ENCODE results near the gene WARS2.

Gene WARS2

DNA sequence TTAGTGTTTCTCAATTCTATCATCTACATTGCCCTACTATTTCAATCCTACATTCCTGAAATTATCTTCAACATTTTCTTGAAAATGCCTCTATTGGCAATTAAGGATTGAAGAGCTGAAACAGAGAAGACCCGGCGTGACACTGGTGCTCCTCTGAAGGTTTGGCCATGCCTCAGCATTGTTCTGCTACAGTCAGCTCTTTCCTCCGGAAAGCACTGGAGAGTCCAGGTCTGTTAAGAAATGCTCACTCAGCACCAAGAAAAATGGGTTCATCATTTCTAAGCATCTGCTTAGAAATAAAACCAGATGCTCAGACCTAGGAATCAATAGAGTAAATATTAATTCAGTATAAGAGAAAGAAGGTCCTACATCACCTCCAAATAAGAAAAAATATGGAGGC lies 58.8 kb downstream of the WARS2 start:
- no peak for DNase-seq

DNA sequence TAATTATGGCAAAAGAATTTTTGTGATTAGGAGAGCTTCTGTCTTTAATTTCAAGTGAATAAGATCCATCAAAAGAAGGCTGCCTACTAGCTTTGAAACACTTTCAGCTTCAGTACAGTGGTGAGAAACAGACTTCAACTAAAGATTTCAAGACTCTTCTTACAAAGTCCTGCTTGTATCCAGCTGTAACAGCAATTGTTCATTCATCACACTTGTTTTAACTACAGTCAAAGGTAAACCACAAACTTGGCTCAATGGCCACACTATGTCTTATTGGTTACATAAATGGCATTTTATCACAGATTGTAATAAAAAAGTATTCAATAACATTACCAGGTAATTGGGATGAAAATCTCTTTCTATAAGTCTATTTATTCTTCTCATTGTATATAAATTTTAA lies 59.2 kb downstream of the WARS2 start:
- DNase-seq: no peak

DNA sequence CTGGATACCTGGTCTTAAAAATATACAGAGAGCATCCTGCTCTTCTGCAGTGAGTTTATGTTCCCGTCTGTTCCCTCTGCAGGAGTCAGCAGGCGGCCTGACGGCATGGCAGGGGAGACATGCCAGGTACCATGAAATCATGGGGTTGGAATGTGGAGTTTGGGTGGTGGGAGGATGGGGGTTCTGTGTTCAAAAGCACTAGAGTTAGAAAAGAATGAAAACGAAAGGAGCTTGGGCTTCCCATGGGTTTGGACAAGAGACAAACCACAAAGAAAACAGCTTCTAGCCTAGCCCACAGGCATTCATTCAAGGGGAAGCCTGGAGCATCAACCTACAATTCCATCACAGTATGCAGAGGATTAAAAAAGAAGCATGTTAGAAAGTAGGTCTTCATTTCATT lies 59.9 kb downstream of the WARS2 start:
- DNase-seq: no peak

DNA sequence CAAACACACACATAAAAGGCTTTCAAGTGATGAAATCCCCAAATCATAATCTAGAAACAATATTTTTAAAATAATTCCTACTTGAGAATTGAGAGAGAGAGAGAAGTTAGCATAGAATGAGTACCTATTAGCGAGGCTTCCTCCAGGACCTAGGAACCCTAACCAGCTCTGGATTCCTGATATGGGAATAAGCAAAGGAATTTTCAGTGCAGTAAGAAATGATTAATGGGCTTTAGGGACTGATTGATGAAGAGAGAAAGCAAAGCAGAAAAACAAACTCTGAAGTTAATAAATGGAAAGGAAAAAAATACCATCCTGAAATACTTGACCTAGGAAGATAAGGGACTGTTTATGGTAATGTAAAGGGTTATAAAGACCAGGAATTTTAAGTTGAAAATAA lies 60.6 kb downstream of the WARS2 start:
- DNase-seq: no peak

- no peak for DNase-seq
Observed at GRCh38 chr1:119075614-119076013, 64.8 kb downstream of the WARS2 start.

DNA sequence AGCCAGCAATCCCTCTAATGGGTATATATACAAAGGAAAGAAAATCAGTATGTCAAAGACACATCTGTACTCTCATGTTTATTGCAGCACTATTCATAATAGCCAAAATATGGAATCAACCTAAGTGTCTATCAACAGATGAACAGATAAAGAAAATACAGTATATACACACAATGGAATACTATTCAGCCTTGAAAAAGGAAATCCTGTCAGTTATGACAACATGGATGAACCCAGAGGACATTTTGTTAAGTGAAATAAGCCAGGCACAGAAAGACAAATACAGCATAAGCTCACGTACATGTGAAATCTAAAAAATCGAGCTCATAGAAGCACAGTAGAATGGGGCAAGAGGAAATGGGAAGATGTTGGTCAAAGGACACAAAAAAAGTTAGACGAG lies 69.1 kb downstream of the WARS2 start:
- DNase-seq: no peak

DNA sequence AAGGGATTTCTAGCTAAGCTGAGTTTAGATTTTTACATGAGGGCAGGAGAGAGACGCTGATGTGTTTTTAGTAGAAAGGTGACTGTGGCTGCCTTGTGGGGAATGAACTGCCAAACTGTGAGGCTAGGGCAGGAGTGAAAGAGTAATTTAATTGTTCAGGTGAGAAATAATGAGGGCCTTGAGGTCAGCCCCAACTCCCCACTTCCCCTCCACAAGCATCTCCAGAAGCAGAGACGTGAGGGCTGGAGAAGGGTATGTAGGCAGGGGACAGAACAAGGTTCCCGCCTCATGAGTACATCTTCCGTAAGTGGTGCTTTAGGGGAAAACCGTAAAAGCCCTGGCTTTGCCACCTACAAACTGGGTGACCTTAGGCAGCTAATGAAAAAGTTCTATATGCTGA lies 70.8 kb downstream of the WARS2 start:
- no peak for DNase-seq

GRCh38 chr1:119068427-119068826 lies 72.0 kb downstream of the WARS2 start:
- DNase-seq: no peak

GRCh38 chr1:119061700-119062099 lies 78.8 kb downstream of the WARS2 start:
- no peak for DNase-seq

DNA sequence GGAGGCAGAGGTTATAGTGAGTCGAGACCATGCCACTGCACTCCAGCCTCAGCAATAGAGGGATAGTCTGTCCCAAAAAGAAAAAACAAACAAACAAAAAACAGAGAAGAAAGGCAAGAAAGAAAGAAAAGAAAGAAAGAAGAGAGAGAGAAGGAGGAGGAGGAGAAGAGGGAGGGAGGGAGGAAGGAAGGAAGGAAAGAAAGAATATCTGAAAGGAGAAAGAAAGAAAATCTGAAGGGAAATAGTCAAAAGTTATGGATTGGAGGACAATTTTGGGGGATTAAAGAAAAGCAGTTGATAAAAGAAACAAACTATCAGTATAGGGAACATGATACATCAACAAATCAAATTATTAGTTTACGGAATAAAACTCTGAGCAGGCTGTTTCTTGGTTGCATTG lies 84.9 kb downstream of the WARS2 start:
- no peak for DNase-seq

DNA sequence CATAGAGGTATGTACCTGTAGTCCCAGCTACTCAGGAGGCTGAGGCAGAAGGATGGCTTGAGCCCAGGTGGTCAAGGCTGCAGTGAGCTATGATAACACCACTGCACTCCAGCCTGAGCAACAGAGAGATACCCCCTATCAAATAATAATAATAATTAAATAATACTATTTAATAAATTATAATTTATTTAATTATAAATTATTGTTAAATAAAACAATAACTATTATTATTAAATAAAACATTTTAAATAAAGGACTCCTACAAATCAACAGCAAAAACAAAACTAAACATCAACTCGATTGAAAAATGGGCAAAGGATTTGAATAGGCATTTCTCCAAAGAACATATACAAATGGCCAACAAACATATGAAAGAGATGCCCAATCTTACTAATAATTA lies 86.5 kb downstream of the WARS2 start:
- DNase-seq: no peak

DNA sequence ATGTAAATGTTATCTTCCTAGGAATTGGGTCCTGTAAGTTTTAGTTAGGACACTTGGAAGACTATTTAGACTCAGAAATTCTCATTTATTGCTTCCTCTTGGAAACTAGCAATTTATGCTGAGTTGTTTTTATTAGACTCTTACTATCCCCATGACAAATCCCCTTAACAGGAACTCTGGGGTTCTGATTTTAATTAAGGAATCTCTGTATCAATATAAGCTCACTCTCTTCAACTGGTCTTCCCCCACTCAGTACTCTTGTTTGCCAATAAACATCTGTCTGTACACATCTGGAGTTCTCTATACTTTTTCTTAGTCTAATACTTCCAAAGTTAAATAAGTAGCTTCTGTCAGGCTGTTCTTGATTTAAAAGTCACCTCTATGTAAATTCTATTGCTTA lies 88.2 kb downstream of the WARS2 start:
- no peak for DNase-seq

DNA sequence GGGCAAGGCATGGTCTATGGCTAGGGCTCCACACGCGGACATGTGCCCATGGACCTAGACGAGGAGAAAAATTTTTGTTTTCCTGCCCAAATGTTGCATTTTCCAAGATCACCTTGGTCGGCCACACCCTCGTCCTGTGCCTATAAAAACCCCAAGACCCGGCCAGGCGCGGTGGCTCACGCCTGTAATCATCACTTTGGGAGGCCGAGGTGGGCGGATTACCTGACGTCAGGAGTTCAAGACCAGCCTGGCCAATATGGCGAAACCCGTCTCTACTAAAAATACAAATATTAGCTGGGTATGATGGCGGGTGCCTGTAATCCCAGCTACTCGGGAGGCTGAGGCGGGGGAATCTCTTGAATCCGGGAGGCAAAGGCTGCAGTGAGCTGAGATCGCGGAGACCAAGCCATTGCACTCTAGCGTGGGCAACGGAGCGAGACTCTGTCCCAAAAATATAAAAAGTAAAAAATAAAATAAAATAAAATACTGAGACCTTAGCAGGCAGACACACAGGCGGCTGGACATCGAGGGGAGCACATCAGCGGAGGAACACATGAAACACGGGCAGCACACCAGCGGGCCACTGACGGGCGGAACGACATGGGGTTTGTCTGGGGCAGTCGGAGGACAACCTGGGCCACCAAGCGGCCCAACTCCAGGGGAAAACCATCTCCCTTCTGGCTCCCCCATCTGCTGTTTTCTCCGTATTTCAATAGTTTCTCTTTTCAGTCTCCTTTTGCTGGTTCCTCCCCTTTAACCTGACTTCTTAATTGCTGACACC lies 91.6 kb downstream of the WARS2 start:
- DNase-seq: no peak

DNA sequence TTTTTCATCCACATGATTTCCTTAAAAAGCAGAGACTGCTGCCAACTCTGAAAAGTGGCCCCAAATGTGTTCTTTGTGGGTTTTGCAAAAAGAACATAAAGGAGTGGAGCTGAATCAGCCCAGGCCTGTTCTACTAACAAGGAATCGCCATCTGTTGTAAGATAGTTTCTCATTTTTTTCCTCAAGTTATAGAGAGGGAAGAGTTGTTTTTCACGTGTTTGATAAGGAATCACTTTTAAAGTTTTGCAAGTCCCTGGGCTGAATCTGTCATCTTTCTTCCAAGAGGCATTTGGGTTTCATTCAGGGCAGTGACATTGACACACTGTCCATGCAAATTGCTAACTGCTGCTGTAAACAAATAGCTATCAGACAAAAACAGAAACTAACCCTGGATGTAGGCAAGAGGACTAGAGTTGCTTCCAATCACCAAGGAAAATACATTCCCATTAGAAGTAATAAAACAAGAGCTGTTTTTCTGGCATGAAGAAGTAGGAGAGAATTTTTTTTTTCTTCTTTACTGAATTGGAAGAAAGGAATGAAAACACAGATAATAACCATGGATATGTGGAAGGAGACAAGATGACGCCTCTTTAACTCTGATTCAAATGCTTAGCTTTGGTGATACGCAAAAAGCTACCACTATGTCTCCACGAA lies 93.5 kb downstream of the WARS2 start:
- DNase-seq: no peak

- DNase-seq: no peak
Observed at GRCh38 chr1:119046429-119046784, 94.0 kb downstream of the WARS2 start.

DNA sequence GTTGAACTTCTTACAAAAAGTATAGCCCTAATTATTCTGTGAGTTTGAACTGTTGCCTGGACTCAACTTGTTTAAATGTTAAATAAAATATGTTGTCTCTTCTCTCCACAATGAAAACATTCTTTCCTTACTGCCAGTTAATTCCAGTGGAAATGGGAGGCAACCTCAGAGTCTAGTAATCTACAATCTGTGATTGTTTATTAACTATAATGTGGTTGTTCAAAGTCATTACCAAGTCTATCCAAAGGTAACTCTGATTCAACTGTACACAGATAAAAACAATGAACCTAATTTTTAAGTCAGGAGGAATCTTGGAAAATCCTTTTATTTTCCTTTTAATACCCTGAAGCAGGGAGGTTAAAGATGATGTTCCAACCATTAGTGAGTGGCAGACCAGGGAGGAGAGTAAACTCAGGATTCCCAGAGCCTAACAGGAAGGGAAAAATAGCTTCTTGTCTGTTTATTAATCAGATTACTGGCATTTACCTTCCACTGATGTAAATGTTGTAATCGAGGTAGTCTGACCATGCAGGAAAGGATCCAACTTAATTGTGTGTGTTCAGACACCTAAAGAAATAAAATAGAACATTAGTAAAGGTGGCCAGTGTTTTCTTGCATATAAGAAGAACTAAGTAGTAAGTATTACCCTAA lies 95.2 kb downstream of the WARS2 start:
- DNase-seq: no peak

GRCh38 chr1:119040906-119041305 lies 99.5 kb downstream of the WARS2 start:
- no peak for DNase-seq

- no peak for DNase-seq
Observed at GRCh38 chr1:119040489-119040888, 100.0 kb downstream of the WARS2 start.

DNA sequence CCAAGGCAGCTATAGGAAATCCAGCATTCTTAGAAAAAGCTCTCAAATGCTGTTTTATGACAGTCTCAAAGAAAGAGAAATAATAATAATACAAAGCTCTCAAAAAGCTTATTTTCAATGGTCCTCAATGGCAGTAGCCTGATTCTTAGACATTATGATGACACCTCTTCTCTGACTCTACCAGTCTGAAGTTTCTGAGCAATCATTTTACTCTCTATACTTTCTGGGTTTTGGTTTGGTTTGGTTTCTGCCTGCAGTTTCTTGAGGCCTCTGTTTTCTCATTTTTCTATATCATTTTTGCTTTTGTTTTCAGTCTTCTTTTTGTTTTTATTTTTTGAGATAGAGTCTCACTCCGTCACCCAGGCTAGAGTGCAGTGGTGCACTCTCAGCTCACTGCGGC lies 102.1 kb downstream of the WARS2 start:
- no peak for DNase-seq

GRCh38 chr1:119034359-119034758 lies 106.1 kb downstream of the WARS2 start:
- no peak for DNase-seq

DNA sequence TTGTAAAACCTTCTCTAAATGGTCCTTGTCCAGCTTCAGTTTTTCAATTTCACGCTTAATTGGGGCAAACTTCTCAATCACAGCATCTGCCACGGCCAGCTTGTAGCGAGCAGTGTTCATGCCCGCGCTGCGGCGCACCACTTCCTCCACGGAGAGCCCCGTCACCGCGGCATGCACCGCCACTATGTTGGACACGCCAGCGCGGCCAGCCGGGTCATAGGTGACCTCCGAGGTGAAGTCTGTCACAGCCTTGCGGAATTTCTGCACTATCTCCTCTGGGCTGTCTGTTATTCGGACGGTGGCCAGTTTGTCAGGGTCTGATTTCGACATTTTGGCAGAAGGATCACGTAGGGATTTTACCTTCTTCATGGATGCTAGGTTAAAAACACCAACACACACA lies 107.5 kb downstream of the WARS2 start:
- DNase-seq: no peak

DNA sequence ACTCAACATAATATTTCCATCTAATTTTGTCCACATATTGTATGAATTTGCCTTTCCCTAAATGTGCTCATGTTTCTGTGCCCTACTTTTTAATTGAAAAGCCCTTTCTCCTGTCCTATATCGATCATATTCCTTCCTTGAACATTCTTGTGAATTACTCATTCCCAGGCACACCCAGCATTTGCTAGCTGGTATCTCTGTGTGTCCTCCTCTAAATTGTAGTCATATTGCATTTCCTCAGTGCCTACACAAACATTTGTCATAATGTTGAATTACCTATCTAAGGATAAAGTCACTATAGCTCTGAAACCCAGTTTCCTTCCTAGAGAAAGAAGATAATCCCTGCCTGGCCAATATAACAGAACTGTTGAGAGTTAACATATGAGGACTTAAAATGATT lies 112.7 kb downstream of the WARS2 start:
- no peak for DNase-seq

DNA sequence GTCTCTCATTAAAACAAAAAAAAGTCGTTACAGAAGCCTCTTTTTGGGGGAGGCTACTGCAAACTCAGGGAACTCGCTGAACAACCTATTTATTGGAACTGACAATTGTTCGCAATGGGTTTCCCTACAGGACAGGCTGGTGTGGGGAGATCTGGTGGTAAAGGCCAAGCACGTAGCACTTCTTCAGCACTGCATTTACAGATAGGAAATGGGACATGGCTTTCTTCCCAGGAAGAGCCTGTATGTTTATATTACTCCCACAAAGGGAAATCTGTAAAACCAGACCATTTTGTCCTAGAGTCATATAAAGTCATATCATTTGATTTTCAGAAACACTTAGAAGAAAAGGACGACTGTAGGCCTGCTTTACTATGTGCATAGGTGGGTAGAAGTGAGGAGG lies 113.5 kb downstream of the WARS2 start:
- DNase-seq: no peak

DNA sequence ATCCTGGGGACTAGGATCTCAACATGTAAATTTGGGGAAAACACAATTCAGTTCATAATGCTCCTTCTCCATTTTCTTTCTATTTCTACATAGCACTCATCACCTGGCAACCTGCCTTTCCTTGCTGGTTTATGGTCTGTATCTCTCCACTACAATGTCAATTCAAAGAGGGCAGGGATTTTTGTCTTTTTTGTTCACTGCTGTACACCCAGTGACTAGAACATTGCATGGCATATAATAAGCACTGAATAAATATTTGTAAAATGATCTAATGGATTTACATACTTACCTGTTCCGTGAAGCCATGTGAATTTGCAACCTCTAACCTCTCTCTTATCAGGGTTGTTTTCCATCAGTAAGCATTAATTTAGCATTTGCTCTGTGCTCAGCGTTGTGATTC lies 124.9 kb downstream of the WARS2 start:
- DNase-seq: no peak

DNA sequence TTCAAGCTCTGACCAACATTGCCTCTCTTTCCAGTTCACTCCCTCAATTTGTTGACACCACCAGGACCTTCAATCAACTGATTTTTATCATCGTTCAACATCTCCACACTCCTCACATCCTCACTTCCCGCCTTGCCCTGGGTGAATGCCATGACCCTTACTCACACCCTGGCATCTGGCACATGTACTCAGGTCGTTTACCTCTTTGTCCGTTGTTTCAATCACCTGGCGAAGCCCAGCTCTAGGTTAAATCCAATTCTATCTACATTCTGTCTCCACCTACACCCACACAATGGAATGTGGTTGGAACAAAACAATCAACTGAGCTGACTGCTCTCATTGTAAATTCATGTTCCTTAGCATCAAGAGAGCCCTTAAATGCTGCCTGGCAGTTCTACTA lies 128.1 kb downstream of the WARS2 start:
- DNase-seq: no peak

Measured in SW 1271 (cell line).